GM12892 (cell line): Measurements from ENCODE around the gene RIC1.

Experiments
- POLR2A ChIP-seq: IDR thresholded peaks from 2 replicates; pipeline ENCODE4 v1.6.1; 2011; ENCODE audit warnings: low read depth, low read length, control low read depth
- POLR2AphosphoS5 ChIP-seq: IDR thresholded peaks from 2 replicates; pipeline ENCODE4 v1.6.1; 2011; ENCODE audit warnings: low read depth, low read length, control low read depth
- TAF1 ChIP-seq: IDR thresholded peaks from 2 replicates; pipeline ENCODE4 v1.6.1; 2011; ENCODE audit warnings: low read depth, mild to moderate bottlenecking, control low read depth, low read length, borderline replicate concordance

DNA sequence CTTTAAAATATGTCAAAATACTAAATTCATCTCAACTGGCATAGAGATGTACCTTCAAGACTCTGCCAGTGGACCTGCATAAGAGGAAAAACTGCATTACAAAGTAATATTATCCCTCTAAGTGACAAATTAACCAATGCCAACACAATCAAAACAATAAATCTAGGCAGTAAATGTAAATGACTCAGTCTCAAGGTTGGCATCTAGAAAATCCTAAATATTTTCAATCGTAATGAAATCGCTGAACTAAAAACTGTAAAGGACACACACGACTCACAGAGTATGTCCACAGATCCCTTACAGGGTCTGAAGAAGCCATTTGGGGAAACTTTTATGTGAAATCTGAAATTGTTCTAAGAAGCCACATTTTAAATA, 172.8 kb downstream of the RIC1 start:
- TF ChIP-seq POLR2A (no peak), POLR2AphosphoS5 (no peak), TAF1 (no peak)
